K562 (cell line): Measurements from ENCODE around the gene CIB2.

ENCODE experiments used
- ELK1 ChIP-seq: sonication (generic); formaldehyde crosslinking; IDR thresholded peaks from 2 replicates; pipeline ENCODE4 v1.8.1; 2022; ENCODE audit warnings: missing genetic modification reagents
- KLF16 ChIP-seq: IDR thresholded peaks from 2 replicates; pipeline ENCODE4 v1.6.1; 2016; ENCODE audit warnings: antibody characterized with exemption
- MAX ChIP-seq: sonication (generic); formaldehyde crosslinking; IDR thresholded peaks from 2 replicates; pipeline ENCODE4 v1.9.0; 2022; ENCODE audit warnings: mild to moderate bottlenecking, missing genetic modification reagents
- NR1H2 ChIP-seq: sonication (generic); formaldehyde crosslinking; IDR thresholded peaks from 2 replicates; pipeline ENCODE4 v1.4.0; 2020; ENCODE audit warnings: mild to moderate bottlenecking, missing genetic modification reagents
- YBX1 ChIP-seq: fragments of 450-650 bp; IDR thresholded peaks from 2 replicates; pipeline ENCODE4 v1.7.1; 2016; ENCODE audit warnings: mild to moderate bottlenecking
- YY1 ChIP-seq, 3 experiments: IDR thresholded peaks; 2 replicates each; pipeline ENCODE4 v1.6.1; 2011; ENCODE audit warnings: low read length in 2 of 3, mild to moderate bottlenecking in 2 of 3, moderate library complexity in 2 of 3, borderline replicate concordance in 1 of 3, control low read depth in 1 of 3, low read depth in 1 of 3; ENCODE audit not compliant: insufficient read depth in 3 of 3, insufficient replicate concordance in 2 of 3, control insufficient read depth in 1 of 3, insufficient read length in 1 of 3; ENCODE audit errors: extremely low read depth in 1 of 3
- ZBTB40 ChIP-seq, 2 experiments: fragments of 450-650 bp in 1 of 2; sonication (generic) in 1 of 2; formaldehyde crosslinking in 1 of 2; IDR thresholded peaks; 2 replicates each; pipeline versions ENCODE4 v1.7.1 to v1.9.0; 2016 to 2022; ENCODE audit warnings: inconsistent platforms in 1 of 2, mild to moderate bottlenecking in 1 of 2, missing genetic modification reagents in 1 of 2
- ZNF408 ChIP-seq: fragments of 250-450 bp; sonication (Bioruptor Pico); IDR thresholded peaks from 2 replicates; pipeline ENCODE4 v1.4.0; 2020; ENCODE audit warnings: low read depth, mild to moderate bottlenecking, moderate library complexity

DNA sequence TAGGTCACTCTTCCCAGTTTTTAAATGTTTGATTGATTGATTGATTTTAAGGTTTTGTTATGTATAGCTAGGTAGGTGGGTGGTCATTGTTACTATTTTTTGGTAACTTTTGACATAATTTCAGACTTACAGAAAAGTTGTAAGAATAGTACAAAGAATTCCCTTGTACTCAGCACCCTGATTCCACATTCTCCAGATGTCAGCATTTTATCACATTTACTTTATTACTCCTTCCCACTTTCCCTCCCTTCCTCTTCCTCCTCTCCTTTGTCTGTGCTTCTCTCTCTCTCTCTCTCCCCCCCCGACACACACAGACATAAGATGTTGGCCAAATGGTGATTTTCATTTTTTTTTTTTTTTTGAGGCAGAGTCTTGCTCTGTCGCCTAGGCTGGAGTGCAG lies 32.8 kb upstream of the CIB2 start:
- TF ChIP-seq ZNF408 (CRISPR knock-in tag) (no peak), YY1 (IDR thresholded peaks at IDR 0.05; ENCODE audit: borderline replicate concordance in 1 of 3, control insufficient read depth in 1 of 3, extremely low read depth in 1 of 3, insufficient read depth in 3 of 3, insufficient read length in 1 of 3, insufficient replicate concordance in 2 of 3, low read depth in 1 of 3, low read length in 2 of 3) (no peak), ELK1 (CRISPR knock-in tag) (no peak), KLF16 (no peak), MAX (CRISPR knock-in tag) (no peak), NR1H2 (CRISPR knock-in tag) (no peak), ZBTB40 (IDR thresholded peaks at IDR 0.05) (no peak), ZBTB40 (CRISPR knock-in tag; IDR thresholded peaks at IDR 0.05) (no peak), YBX1 (no peak)
